Liver (tissue), 9 donors: ENCODE results near the gene NUS1. TPM values are rescaled to one million over a fixed set of nuclear protein-coding genes. Genes with fewer than 3 reads are reported as not detected.
"Not testable (repeated sequence)": the region's sequence is repeated elsewhere in the genome, so short reads cannot be mapped to it uniquely, and the experiment has no call there.

ENCODE experiments used
- DNase-seq: peaks from one replicate; pipeline ENCODE4 v3.0.0-alpha.2; 2017; ENCODE audit warnings: low spot score
- H3K27ac ChIP-seq, 2 donors: one replicate each; pipeline ENCODE4 v1.7.0; 2013; ENCODE audit warnings: inconsistent platforms in 2 of 2, low read length in 2 of 2, control low read depth in 1 of 2, low read depth in 1 of 2, mild to moderate bottlenecking in 1 of 2
- H3K27me3 ChIP-seq, 4 donors: one replicate each; pipeline versions ENCODE4 v1.6.1 to v1.7.0; 2013; ENCODE audit warnings: low read length in 3 of 4, inconsistent platforms in 1 of 4, mild to moderate bottlenecking in 1 of 4, moderate library complexity in 1 of 4; ENCODE audit not compliant: control insufficient read depth in 4 of 4, insufficient read depth in 4 of 4
- H3K36me3 ChIP-seq, 4 donors: one replicate each; pipeline versions ENCODE4 v1.6.1 to v1.7.0; 2013; ENCODE audit warnings: low read length in 3 of 4, mild to moderate bottlenecking in 3 of 4, low read depth in 1 of 4, moderate library complexity in 1 of 4; ENCODE audit not compliant: control insufficient read depth in 4 of 4, insufficient read depth in 3 of 4
- H3K4me1 ChIP-seq, 4 donors: one replicate each; pipeline versions ENCODE4 v1.6.1 to v1.7.0; 2013; ENCODE audit warnings: low read length in 3 of 4, mild to moderate bottlenecking in 3 of 4, moderate library complexity in 1 of 4; ENCODE audit not compliant: control insufficient read depth in 4 of 4, insufficient read depth in 4 of 4
- H3K4me3 ChIP-seq, 3 donors: one replicate each; pipeline versions ENCODE4 v1.6.1 to v1.7.0; 2013; ENCODE audit warnings: low read length in 3 of 3, control low read depth in 1 of 3, low read depth in 1 of 3, mild to moderate bottlenecking in 1 of 3
- H3K9ac ChIP-seq, 2 donors: one replicate each; pipeline ENCODE4 v1.7.0; 2013; ENCODE audit warnings: low read length in 2 of 2, mild to moderate bottlenecking in 2 of 2, moderate library complexity in 2 of 2, control low read depth in 1 of 2, low read depth in 1 of 2
- H3K9me3 ChIP-seq, 4 donors: one replicate each; pipeline versions ENCODE4 v1.6.1 to v1.7.0; 2013; ENCODE audit warnings: low read length in 3 of 4; ENCODE audit not compliant: control insufficient read depth in 4 of 4
- EGR1 ChIP-seq, 2 donors: IDR thresholded peaks; 2 replicates each; pipeline ENCODE4 v1.6.1; 2016 to 2018; ENCODE audit warnings: antibody characterized with exemption in 2 of 2, low read depth in 2 of 2
- FOXA1 ChIP-seq: IDR thresholded peaks from 2 replicates; pipeline ENCODE4 v1.6.1; 2016; ENCODE audit warnings: antibody characterized with exemption
- GABPA ChIP-seq, 2 donors: IDR thresholded peaks in 1 of 2; conservative IDR thresholded peaks in 1 of 2; 2 replicates each; pipeline ENCODE4 v1.6.1; 2016; ENCODE audit warnings: antibody characterized with exemption in 2 of 2, mild to moderate bottlenecking in 1 of 2, moderate library complexity in 1 of 2
- HNF4A ChIP-seq, 2 donors: conservative IDR thresholded peaks; 2 replicates each; pipeline ENCODE4 v1.6.1; 2016; ENCODE audit warnings: antibody characterized with exemption in 2 of 2, mild to moderate bottlenecking in 2 of 2
- HNF4G ChIP-seq: IDR thresholded peaks from 2 replicates; pipeline ENCODE4 v1.6.1; 2016; ENCODE audit warnings: antibody characterized with exemption
- NR2F2 ChIP-seq: IDR thresholded peaks from 2 replicates; pipeline ENCODE4 v1.6.1; 2016; ENCODE audit warnings: antibody characterized with exemption
- RAD21 ChIP-seq, 2 donors: IDR thresholded peaks; 2 replicates each; pipeline ENCODE4 v1.6.1; 2016; ENCODE audit warnings: antibody characterized with exemption in 2 of 2, mild to moderate bottlenecking in 2 of 2
- RXRA ChIP-seq, 2 donors: IDR thresholded peaks; 2 replicates each; pipeline ENCODE4 v1.6.1; 2017 to 2018; ENCODE audit warnings: antibody characterized with exemption in 2 of 2, mild to moderate bottlenecking in 1 of 2
- YY1 ChIP-seq: IDR thresholded peaks from 2 replicates; pipeline ENCODE4 v1.6.1; 2016; ENCODE audit warnings: antibody characterized with exemption, mild to moderate bottlenecking
- WGBS: extraction: QIAGEN DNeasy Blood & Tissue Kit; methylation state at CpG from one replicate; pipeline ENCODE4 v1.1.7; 2013; 5-methylcytosine and 5-hydroxymethylcytosine counted together
- polyA plus RNA-seq, 2 donors: library from polyadenylated mRNA; stranded (reverse) in 1 of 2; unstranded in 1 of 2; fragments of 200-250 nt in 1 of 2; fragments of >200 nt in 1 of 2; fragmentation: Nextera tagmentation in 1 of 2; extraction: Ambion mirVana in 1 of 2; gene quantifications; one replicate each; pipeline versions ENCODE4 v1.2.1 to v1.2.3, GENCODE V29; 2013 to 2015
- total RNA-seq, 2 donors: library from RNA; depleted of rRNA; stranded (reverse); fragments of >200 nt; gene quantifications; one replicate each; pipeline ENCODE4 v1.2.3, GENCODE V29; 2014
- TF ChIP-seq, protein P1 (sequence below): fragments of 150-350 bp; IDR thresholded peaks from 2 replicates; pipeline ENCODE4 v1.5.1; 2017; ENCODE audit warnings: improper control_type of control experiment, low read depth, low read length; ENCODE audit not compliant: missing input control
- TF ChIP-seq, protein P2 (sequence below): IDR thresholded peaks from 2 replicates; pipeline ENCODE4 v1.6.1; 2016; ENCODE audit warnings: antibody characterized with exemption, mild to moderate bottlenecking
- donor health status: healthy.
- donor health status: healthy.
- donor health status: healthy.
- donor health status: healthy.
- donor health status: healthy.

Gene NUS1
- total and polyA plus RNA-seq, 4 donors, result 10.0 to 26.4 (median 19.0) TPM

DNA sequence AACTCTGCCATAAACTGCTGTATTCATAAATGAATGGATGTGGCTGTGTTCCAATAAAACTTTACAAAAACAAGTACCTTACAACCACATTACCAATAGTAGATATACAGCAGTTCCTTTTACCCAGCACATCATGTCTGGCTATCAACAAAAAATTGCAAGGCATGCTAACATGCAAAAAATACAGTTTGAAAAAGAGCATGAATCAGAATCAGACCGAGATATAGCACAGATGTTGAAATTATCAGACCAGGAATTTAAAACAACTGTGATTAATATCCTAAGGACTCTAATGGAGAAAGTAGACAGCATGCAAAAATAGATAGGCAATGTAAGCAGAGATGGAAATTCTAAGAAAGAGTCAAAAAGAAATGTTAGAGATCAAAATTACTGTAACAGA is 8.4 kb upstream of the NUS1 start:
- no peak overlapping the region for H3K27ac ChIP-seq
- DNase-seq, result no peak
- H3K9me3 ChIP-seq, result no peaks in the 10 kb centered on the region
- 80% methylated on average over 1 of the region's 1 CpG for WGBS
- H3K4me3 ChIP-seq, result no peak overlapping the region
- H3K9ac ChIP-seq, result no peak overlapping the region
- H3K27me3 ChIP-seq, result no peaks in the 10 kb centered on the region
- no peaks in the 10 kb centered on the region for H3K4me1 ChIP-seq
- no peaks in the 10 kb centered on the region for H3K36me3 ChIP-seq
- TF ChIP-seq GABPA (IDR thresholded peaks at IDR 0.05 in 1 of 2, conservative IDR thresholded peaks at IDR 0.05 in 1 of 2), result no peak
- no peak for TF ChIP-seq YY1
- TF ChIP-seq HNF4G, result no peak
- no peak for TF ChIP-seq FOXA1
- no peak for TF ChIP-seq HNF4A (conservative IDR thresholded peaks at IDR 0.05)

DNA sequence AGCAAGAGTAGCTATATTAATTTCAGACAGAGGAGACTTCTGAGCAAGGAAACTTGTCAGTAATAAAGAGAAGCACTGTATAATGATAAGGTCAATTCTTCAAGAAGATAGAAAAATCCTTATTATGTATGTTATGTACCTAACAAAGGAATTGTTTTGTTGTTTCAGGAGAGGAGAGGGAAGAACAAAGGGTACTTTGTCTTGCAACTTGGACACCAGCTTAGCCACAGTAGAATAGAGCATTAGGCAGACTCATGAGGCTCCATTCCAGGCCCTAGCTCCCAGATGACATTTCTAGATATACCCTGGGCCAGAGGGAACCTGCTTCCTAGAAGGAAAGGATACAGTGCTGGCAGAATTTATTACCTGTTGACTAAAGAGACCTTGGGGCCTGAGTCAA is 6.5 kb upstream of the NUS1 start:
- no peaks in the 10 kb centered on the region for H3K9me3 ChIP-seq
- no peaks in the 10 kb centered on the region for H3K27me3 ChIP-seq
- no peaks in the 10 kb centered on the region for H3K4me1 ChIP-seq
- H3K36me3 ChIP-seq, result no peaks in the 10 kb centered on the region
- DNase-seq, result no peak
- no peak overlapping the region for H3K27ac ChIP-seq
- no peak overlapping the region for H3K9ac ChIP-seq
- no peak for TF ChIP-seq YY1
- TF ChIP-seq, protein P1, sequence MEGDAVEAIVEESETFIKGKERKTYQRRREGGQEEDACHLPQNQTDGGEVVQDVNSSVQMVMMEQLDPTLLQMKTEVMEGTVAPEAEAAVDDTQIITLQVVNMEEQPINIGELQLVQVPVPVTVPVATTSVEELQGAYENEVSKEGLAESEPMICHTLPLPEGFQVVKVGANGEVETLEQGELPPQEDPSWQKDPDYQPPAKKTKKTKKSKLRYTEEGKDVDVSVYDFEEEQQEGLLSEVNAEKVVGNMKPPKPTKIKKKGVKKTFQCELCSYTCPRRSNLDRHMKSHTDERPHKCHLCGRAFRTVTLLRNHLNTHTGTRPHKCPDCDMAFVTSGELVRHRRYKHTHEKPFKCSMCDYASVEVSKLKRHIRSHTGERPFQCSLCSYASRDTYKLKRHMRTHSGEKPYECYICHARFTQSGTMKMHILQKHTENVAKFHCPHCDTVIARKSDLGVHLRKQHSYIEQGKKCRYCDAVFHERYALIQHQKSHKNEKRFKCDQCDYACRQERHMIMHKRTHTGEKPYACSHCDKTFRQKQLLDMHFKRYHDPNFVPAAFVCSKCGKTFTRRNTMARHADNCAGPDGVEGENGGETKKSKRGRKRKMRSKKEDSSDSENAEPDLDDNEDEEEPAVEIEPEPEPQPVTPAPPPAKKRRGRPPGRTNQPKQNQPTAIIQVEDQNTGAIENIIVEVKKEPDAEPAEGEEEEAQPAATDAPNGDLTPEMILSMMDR, result no peak
- no peak for TF ChIP-seq NR2F2
- TF ChIP-seq, protein P2, sequence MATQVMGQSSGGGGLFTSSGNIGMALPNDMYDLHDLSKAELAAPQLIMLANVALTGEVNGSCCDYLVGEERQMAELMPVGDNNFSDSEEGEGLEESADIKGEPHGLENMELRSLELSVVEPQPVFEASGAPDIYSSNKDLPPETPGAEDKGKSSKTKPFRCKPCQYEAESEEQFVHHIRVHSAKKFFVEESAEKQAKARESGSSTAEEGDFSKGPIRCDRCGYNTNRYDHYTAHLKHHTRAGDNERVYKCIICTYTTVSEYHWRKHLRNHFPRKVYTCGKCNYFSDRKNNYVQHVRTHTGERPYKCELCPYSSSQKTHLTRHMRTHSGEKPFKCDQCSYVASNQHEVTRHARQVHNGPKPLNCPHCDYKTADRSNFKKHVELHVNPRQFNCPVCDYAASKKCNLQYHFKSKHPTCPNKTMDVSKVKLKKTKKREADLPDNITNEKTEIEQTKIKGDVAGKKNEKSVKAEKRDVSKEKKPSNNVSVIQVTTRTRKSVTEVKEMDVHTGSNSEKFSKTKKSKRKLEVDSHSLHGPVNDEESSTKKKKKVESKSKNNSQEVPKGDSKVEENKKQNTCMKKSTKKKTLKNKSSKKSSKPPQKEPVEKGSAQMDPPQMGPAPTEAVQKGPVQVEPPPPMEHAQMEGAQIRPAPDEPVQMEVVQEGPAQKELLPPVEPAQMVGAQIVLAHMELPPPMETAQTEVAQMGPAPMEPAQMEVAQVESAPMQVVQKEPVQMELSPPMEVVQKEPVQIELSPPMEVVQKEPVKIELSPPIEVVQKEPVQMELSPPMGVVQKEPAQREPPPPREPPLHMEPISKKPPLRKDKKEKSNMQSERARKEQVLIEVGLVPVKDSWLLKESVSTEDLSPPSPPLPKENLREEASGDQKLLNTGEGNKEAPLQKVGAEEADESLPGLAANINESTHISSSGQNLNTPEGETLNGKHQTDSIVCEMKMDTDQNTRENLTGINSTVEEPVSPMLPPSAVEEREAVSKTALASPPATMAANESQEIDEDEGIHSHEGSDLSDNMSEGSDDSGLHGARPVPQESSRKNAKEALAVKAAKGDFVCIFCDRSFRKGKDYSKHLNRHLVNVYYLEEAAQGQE, result no peak
- no peak for TF ChIP-seq RXRA (IDR thresholded peaks at IDR 0.05)
- TF ChIP-seq FOXA1, result no peak
- no peak for TF ChIP-seq HNF4A (conservative IDR thresholded peaks at IDR 0.05)
- TF ChIP-seq GABPA (IDR thresholded peaks at IDR 0.05 in 1 of 2, conservative IDR thresholded peaks at IDR 0.05 in 1 of 2), result no peak
- H3K4me3 ChIP-seq, result no peak overlapping the region

DNA sequence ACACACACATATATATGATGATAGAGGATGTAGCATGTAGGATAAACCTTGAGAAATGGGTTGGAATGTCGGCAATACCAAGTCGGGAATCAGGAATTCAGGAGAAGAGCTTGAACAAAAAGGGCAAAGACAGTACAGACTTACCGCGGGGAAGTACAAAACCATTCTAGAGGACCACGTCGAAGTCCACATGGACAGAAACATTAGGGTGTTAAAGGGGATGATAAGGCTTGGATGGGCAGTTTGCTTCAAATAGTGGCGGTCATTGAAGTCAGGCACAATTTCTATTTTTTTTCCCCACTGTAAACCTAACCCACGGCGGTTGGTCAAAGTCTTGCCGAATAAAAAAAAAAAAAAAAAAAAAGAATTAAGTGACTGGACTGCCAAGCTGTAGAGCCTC is 766 bp upstream of the NUS1 start:
- WGBS, result 60% methylated on average over 10 of the region's 10 CpGs
- no peak overlapping the region for H3K27ac ChIP-seq

DNA sequence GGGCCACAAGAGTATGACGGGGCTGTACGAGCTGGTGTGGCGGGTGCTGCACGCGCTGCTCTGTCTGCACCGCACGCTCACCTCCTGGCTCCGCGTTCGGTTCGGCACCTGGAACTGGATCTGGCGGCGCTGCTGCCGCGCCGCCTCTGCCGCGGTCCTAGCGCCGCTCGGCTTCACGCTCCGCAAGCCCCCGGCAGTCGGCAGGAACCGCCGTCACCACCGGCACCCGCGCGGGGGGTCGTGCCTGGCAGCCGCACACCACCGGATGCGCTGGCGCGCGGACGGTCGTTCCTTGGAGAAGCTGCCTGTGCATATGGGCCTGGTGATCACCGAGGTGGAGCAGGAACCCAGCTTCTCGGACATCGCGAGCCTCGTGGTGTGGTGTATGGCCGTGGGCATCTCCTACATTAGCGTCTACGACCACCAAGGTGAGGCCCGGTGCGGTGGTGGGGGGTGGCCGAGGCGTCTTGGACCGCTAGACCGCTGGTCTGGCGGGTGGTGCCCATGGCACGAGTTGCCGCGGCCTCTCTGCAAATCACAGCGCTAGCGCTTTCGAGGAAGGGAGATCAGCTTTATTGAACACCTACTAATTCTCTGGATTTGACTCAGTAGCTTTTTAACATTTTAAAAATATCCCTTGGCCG is 511 bp downstream of the NUS1 start:
- peaks cover 0 to 37% (median 18%) of the 10 kb centered on the region in 4 donors for H3K4me1 ChIP-seq
- not testable (repeated sequence) for H3K36me3 ChIP-seq, H3K27me3 ChIP-seq, H3K9me3 ChIP-seq
- peak overlapping the region in 1 of 2 donors; percentile 40 for H3K27ac ChIP-seq
- H3K9ac ChIP-seq, result peak overlapping the region in 1 of 2 donors; percentile 26
- peak overlapping the region; percentile 72 to 82 (median 73) for H3K4me3 ChIP-seq
- under 1% methylated on average over 49 of the region's 62 CpGs for WGBS
- peak; percentile 39 for DNase-seq

More for the DNA sequence above, 766 bp upstream of the NUS1 start:
- H3K36me3 ChIP-seq, result no peaks in the 10 kb centered on the region
- no peak overlapping the region for H3K9ac ChIP-seq
- H3K4me3 ChIP-seq, result peak overlapping the region; percentile 50 to 82 (median 56)
- peaks cover 0 to 29% (median 17%) of the 10 kb centered on the region in 4 donors for H3K4me1 ChIP-seq
- TF ChIP-seq FOXA1 (no peak), RAD21 (IDR thresholded peaks at IDR 0.05) (no peak), EGR1 (IDR thresholded peaks at IDR 0.05; ENCODE audit: low read depth in 2 of 2) (no peak)
- H3K9me3 ChIP-seq, result no peaks in the 10 kb centered on the region
- H3K27me3 ChIP-seq, result no peaks in the 10 kb centered on the region
- DNase-seq, result no peak
